A549 (cell line): ENCODE measurements around the gene YWHAE. TPM values are rescaled to one million over a fixed set of nuclear protein-coding genes. Genes with fewer than 3 reads are reported as not detected.

Experiments
- ATAC-seq, 2 experiments: fragments of 200-7000 bp in 1 of 2; fragments of >200 bp in 1 of 2; cut with Nextera tagmentation in 1 of 2; cut with Tn5 transposase in 1 of 2; 3 replicates each; pipeline versions ENCODE4 v1.8.0 to v1.9.1; 2018 to 2020; ENCODE audit warnings: mild to moderate bottlenecking in 1 of 2, moderate library complexity in 1 of 2
- CTCF ChIA-PET: fragments of 300-600 bp; sonication (Branson Sonifier 250); formaldehyde crosslinking; extraction: SDS; loops from one replicate; lab custom pipeline; 2021; ENCODE audit warnings: antibody characterized with exemption, inconsistent platforms; lab: Yijun Ruan, JAX
- POLR2A ChIA-PET: fragments of 350-600 bp; formaldehyde crosslinking; extraction: SDS; loops from one replicate; lab custom pipeline; 2021; ENCODE audit warnings: antibody characterized with exemption, inconsistent platforms; lab: Yijun Ruan, JAX
- DNase-seq, 2 experiments: peaks; one replicate each; pipeline versions ENCODE4 v3.0.0 to v3.0.0-alpha.2; 2011 to 2016; ENCODE audit warnings: low read depth in 1 of 2, low spot score in 1 of 2
- FAIRE-seq: peaks from 2 replicates; lab custom pipeline; 2011; peaks lifted over from hg19 to GRCh38; lab: Jason Lieb, UNC
- H3K27ac ChIP-seq, 2 experiments: fragments of >200 bp; sonication (Bioruptor Twin); formaldehyde crosslinking; 3 replicates each; pipeline ENCODE4 v1.5.1; 2016 to 2017
- H3K4me1 ChIP-seq: fragments of >200 bp; sonication (Bioruptor Twin); formaldehyde crosslinking; 3 replicates; pipeline ENCODE4 v1.6.1; 2016
- H3K4me2 ChIP-seq: fragments of >200 bp; sonication (Bioruptor Twin); formaldehyde crosslinking; 3 replicates; pipeline ENCODE4 v1.6.1; 2016
- H3K4me3 ChIP-seq: fragments of >200 bp; sonication (Bioruptor Twin); formaldehyde crosslinking; 3 replicates; pipeline ENCODE4 v1.5.1; 2016
- H3K9me3 ChIP-seq: fragments of >200 bp; sonication (Bioruptor Twin); formaldehyde crosslinking; 3 replicates; pipeline ENCODE4 v1.6.1; 2016
- BHLHE40 ChIP-seq: IDR thresholded peaks from 2 replicates; pipeline ENCODE4 v1.6.1; 2012; ENCODE audit warnings: low read depth, low read length, inconsistent platforms
- CBX8 ChIP-seq: fragments of 200-600 bp; sonication (generic); IDR thresholded peaks from 2 replicates; pipeline ENCODE4 v1.6.1; 2016
- CEBPB ChIP-seq, 2 experiments: fragments of >200 bp in 1 of 2; sonication (Bioruptor Twin) in 1 of 2; formaldehyde crosslinking in 1 of 2; IDR thresholded peaks; 2 replicates each; pipeline ENCODE4 v1.6.1; 2012 to 2016
- CHD4 ChIP-seq: fragments of 200-600 bp; sonication (generic); IDR thresholded peaks from 2 replicates; pipeline ENCODE4 v1.6.1; 2016; ENCODE audit warnings: antibody characterized with exemption, mild to moderate bottlenecking, borderline replicate concordance
- EHMT2 ChIP-seq: fragments of 200-600 bp; sonication (generic); IDR thresholded peaks from 2 replicates; pipeline ENCODE4 v1.6.1; 2016; ENCODE audit warnings: antibody characterized with exemption, low read depth, mild to moderate bottlenecking, moderate library complexity
- ESRRA ChIP-seq: fragments of 150-350 bp; IDR thresholded peaks from 2 replicates; pipeline ENCODE4 v1.6.1; 2014; ENCODE audit warnings: mild to moderate bottlenecking, low read length, borderline replicate concordance
- FOSB ChIP-seq: fragments of 250-450 bp; sonication (Bioruptor Pico); IDR thresholded peaks from 2 replicates; pipeline ENCODE4 v1.5.0; 2020; ENCODE audit warnings: mild to moderate bottlenecking, moderate library complexity
- FOXS1 ChIP-seq: fragments of 250-450 bp; sonication (Bioruptor Pico); IDR thresholded peaks from 2 replicates; pipeline ENCODE4 v1.5.0; 2020; ENCODE audit warnings: mild to moderate bottlenecking, moderate library complexity
- HDAC2 ChIP-seq: fragments of 200-600 bp; sonication (generic); IDR thresholded peaks from 2 replicates; pipeline ENCODE4 v1.6.1; 2016
- HEYL ChIP-seq: fragments of 250-450 bp; sonication (Bioruptor Pico); IDR thresholded peaks from 2 replicates; pipeline ENCODE4 v1.8.0; 2021; ENCODE audit warnings: mild to moderate bottlenecking, moderate library complexity
- HOXB13 ChIP-seq: fragments of 250-450 bp; sonication (Bioruptor Pico); IDR thresholded peaks from 2 replicates; pipeline ENCODE4 v1.5.0; 2020; ENCODE audit warnings: low read depth, mild to moderate bottlenecking, moderate library complexity
- KDM1A ChIP-seq: fragments of 200-600 bp; sonication (generic); IDR thresholded peaks from 2 replicates; pipeline ENCODE4 v1.6.1; 2016; ENCODE audit warnings: low read depth, mild to moderate bottlenecking
- KDM5A ChIP-seq: fragments of 200-600 bp; sonication (generic); IDR thresholded peaks from 2 replicates; pipeline ENCODE4 v1.6.1; 2016; ENCODE audit warnings: antibody characterized with exemption, mild to moderate bottlenecking
- MAZ ChIP-seq: fragments of 150-350 bp; IDR thresholded peaks from 2 replicates; pipeline ENCODE4 v1.6.1; 2014; ENCODE audit warnings: antibody characterized with exemption, low read depth, low read length, borderline replicate concordance
- MYC ChIP-seq: IDR thresholded peaks from 2 replicates; pipeline ENCODE4 v1.6.1; 2012; ENCODE audit warnings: mild to moderate bottlenecking, inconsistent platforms, low read length, improper control_type of control experiment, borderline replicate concordance
- NFE2L2 ChIP-seq: fragments of 150-350 bp; conservative IDR thresholded peaks from 2 replicates; pipeline ENCODE4 v1.6.1; 2014; ENCODE audit warnings: low read length
- POLR2A ChIP-seq: IDR thresholded peaks from 2 replicates; pipeline ENCODE4 v1.6.1; 2012; ENCODE audit warnings: mild to moderate bottlenecking, low read length
- RAD21 ChIP-seq, 2 experiments: fragments of >200 bp in 1 of 2; sonication (Bioruptor Twin) in 1 of 2; formaldehyde crosslinking in 1 of 2; IDR thresholded peaks in 1 of 2; conservative IDR thresholded peaks in 1 of 2; 2 replicates in 1 of 2; 3 replicates in 1 of 2; pipeline ENCODE4 v1.6.1; 2012 to 2018; ENCODE audit warnings: inconsistent platforms in 1 of 2
- RARB ChIP-seq: fragments of 250-450 bp; sonication (Bioruptor Pico); IDR thresholded peaks from 2 replicates; pipeline ENCODE4 v1.8.0; 2021; ENCODE audit warnings: mild to moderate bottlenecking, moderate library complexity
- REST ChIP-seq: fragments of 200-600 bp; sonication (generic); IDR thresholded peaks from 2 replicates; pipeline ENCODE4 v1.6.1; 2016; ENCODE audit warnings: antibody characterized with exemption, mild to moderate bottlenecking, moderate library complexity
- RNF2 ChIP-seq: fragments of 200-600 bp; sonication (generic); IDR thresholded peaks from 2 replicates; pipeline ENCODE4 v1.6.1; 2016; ENCODE audit warnings: low read depth, mild to moderate bottlenecking, antibody characterized with exemption, moderate library complexity, borderline replicate concordance
- SMC3 ChIP-seq: fragments of >200 bp; sonication (Bioruptor Twin); formaldehyde crosslinking; IDR thresholded peaks from 3 replicates; pipeline ENCODE4 v1.6.1; 2018; ENCODE audit warnings: inconsistent platforms
- SREBF2 ChIP-seq: fragments of 450-650 bp; IDR thresholded peaks from 2 replicates; pipeline ENCODE4 v1.6.1; 2014; ENCODE audit warnings: mild to moderate bottlenecking, moderate library complexity
- USF2 ChIP-seq: fragments of 450-650 bp; IDR thresholded peaks from 2 replicates; pipeline ENCODE4 v1.6.1; 2014; ENCODE audit warnings: antibody characterized with exemption
- ZC3H11A ChIP-seq: fragments of 450-650 bp; IDR thresholded peaks from 2 replicates; pipeline ENCODE4 v1.6.1; 2014; ENCODE audit warnings: antibody characterized with exemption, mild to moderate bottlenecking
- ZFP36 ChIP-seq: fragments of 450-650 bp; IDR thresholded peaks from 2 replicates; pipeline ENCODE4 v1.6.1; 2014; ENCODE audit warnings: borderline replicate concordance; ENCODE audit not compliant: partially characterized antibody
- ZSCAN20 ChIP-seq: fragments of 250-450 bp; sonication (Bioruptor Pico); IDR thresholded peaks from 2 replicates; pipeline ENCODE4 v1.8.0; 2022; ENCODE audit warnings: mild to moderate bottlenecking, moderate library complexity
- WGBS: methylation state at CpG from one replicate; pipeline ENCODE4 v1.1.6; 2017; ENCODE audit errors: missing lambda C conversion rate; 5-methylcytosine and 5-hydroxymethylcytosine counted together
- polyA plus RNA-seq, 4 experiments: library from polyadenylated mRNA; depleted of rRNA in 3 of 4; stranded (reverse); fragments of >200 nt; fragmentation: RNase III in 1 of 4; extraction: RNeasy Plus Mini Kit Qiagen cat#74134 plus additional on column Dnase treatment in 1 of 4; gene quantifications; 2 replicates in 3 of 4; 3 replicates in 1 of 4; pipeline ENCODE4 v1.2.3, GENCODE V29; 2011 to 2017

Gene YWHAE
- polyA plus RNA-seq, 2 of the 4 experiments (the other 2 are of a cell fraction) = 1,284 to 1,548 TPM

GRCh38 chr17:1435326-1435725 lies 35.3 kb upstream of the YWHAE start:
- TF ChIP-seq HOXB13 = no peak
- TF ChIP-seq CEBPB (IDR thresholded peaks at IDR 0.05) = no peak
- no peak for TF ChIP-seq MAZ
- TF ChIP-seq SREBF2 = no peak
- TF ChIP-seq RNF2 = no peak
- no peak for TF ChIP-seq CHD4
- TF ChIP-seq SMC3 = no peak
- TF ChIP-seq CBX8 = no peak
- no peak for TF ChIP-seq ESRRA
- no peak for TF ChIP-seq HDAC2
- no peak for TF ChIP-seq FOXS1
- no peak for TF ChIP-seq BHLHE40

GRCh38 chr17:1434150-1434549 lies 34.1 kb upstream of the YWHAE start:
- no peak overlapping the region for H3K4me2 ChIP-seq
- 87% methylated on average over 3 of the region's 3 CpGs for WGBS
- FAIRE-seq (no peak), DNase-seq (no peak), ATAC-seq (no peak)
- H3K9me3 ChIP-seq = no peaks in the 10 kb centered on the region
- peaks cover 13% of the 10 kb centered on the region for H3K4me1 ChIP-seq
- TF ChIP-seq NFE2L2 (no peak), ZC3H11A (no peak), ZFP36 (no peak), RAD21 (conservative IDR thresholded peaks at IDR 0.05 in 1 of 2, IDR thresholded peaks at IDR 0.05 in 1 of 2) (no peak), HDAC2 (no peak), POLR2A (no peak), ZSCAN20 (CRISPR knock-in tag) (no peak), FOXS1 (no peak), HEYL (no peak), REST (no peak), FOSB (CRISPR knock-in tag) (no peak)
- ChIA-PET POLR2A (no interaction called here), CTCF (interaction anchor here (0.7 to 3.8 kb wide), 5 partner anchors 10 to 68 kb away, joined by 3 to 22 read pairs (median 4); no protein-coding TSS in a partner anchor)
- H3K27ac ChIP-seq = no peak overlapping the region
- H3K4me3 ChIP-seq = no peak overlapping the region

More at GRCh38 chr17:1435326-1435725, 35.3 kb upstream of the YWHAE start:
- DNase-seq = no peak
- CTCF ChIA-PET = interaction anchor here (3.8 kb wide), 1 partner anchor 70 kb away, joined by 22 read pairs; no protein-coding TSS in a partner anchor
- 95% methylated on average over 3 of the region's 3 CpGs for WGBS
- no peak for FAIRE-seq
- no peak overlapping the region for H3K4me2 ChIP-seq
- POLR2A ChIA-PET = no interaction called here
- H3K27ac ChIP-seq = no peak overlapping the region
- ATAC-seq = no peak
- H3K4me1 ChIP-seq = peaks cover 15% of the 10 kb centered on the region
- no peaks in the 10 kb centered on the region for H3K9me3 ChIP-seq
- H3K4me3 ChIP-seq = no peak overlapping the region

GRCh38 chr17:1431631-1432104 lies 31.6 kb upstream of the YWHAE start:
- FAIRE-seq = peak; percentile 32
- H3K4me1 ChIP-seq = no peaks in the 10 kb centered on the region
- WGBS = 89% methylated on average over 2 of the region's 2 CpGs
- no peak for DNase-seq
- CTCF ChIA-PET = interaction anchor here (0.6 to 3.8 kb wide), 2 partner anchors 49 to 66 kb away, joined by 3 to 22 read pairs; no protein-coding TSS in a partner anchor
- no peak for ATAC-seq
- H3K27ac ChIP-seq = no peak overlapping the region
- TF ChIP-seq KDM5A = no peak
- no peak for TF ChIP-seq RARB (CRISPR knock-in tag)
- no peak for TF ChIP-seq USF2
- TF ChIP-seq KDM1A = no peak
- TF ChIP-seq EHMT2 = no peak
- no peak for TF ChIP-seq MYC
- TF ChIP-seq, all 56 proteins: peak for 0
- H3K4me3 ChIP-seq = no peak overlapping the region
- no peak overlapping the region for H3K4me2 ChIP-seq
- POLR2A ChIA-PET = no interaction called here
- H3K9me3 ChIP-seq = no peaks in the 10 kb centered on the region
